Stomach (tissue), 9 donors: ENCODE measurements around the gene NCK2. TPM values are rescaled to one million over a fixed set of nuclear protein-coding genes. Genes with fewer than 3 reads are reported as not detected.

Experiments
- DNase-seq, 2 donors: peaks; one replicate each; pipeline versions ENCODE4 v3.0.0 to v3.0.0-alpha.2; 2013 to 2019
- H3K27ac ChIP-seq, 5 donors: fragments of 200-600 bp in 4 of 5; sonication (generic) in 4 of 5; one replicate each; pipeline ENCODE4 v1.5.1; 2013 to 2019; ENCODE audit warnings: mild to moderate bottlenecking in 1 of 5, moderate library complexity in 1 of 5
- H3K27me3 ChIP-seq, 3 donors: fragments of 200-600 bp; sonication (generic); one replicate each; pipeline ENCODE4 v1.5.1; 2017 to 2019; ENCODE audit warnings: mixed run types in 1 of 3
- H3K36me3 ChIP-seq, 4 donors: fragments of 200-600 bp; sonication (generic); 1 replicate in 3 of 4; 2 replicates in 1 of 4; pipeline ENCODE4 v1.5.1; 2016 to 2019
- H3K4me1 ChIP-seq, 4 donors: fragments of 200-600 bp; sonication (generic); one replicate each; pipeline ENCODE4 v1.5.1; 2016 to 2019
- H3K4me3 ChIP-seq, 4 donors: fragments of 200-600 bp; sonication (generic) in 3 of 4; one replicate each; pipeline ENCODE4 v1.5.1; 2016 to 2019; ENCODE audit warnings: mild to moderate bottlenecking in 1 of 4
- H3K9me3 ChIP-seq, 4 donors: fragments of 200-600 bp; sonication (generic); one replicate each; pipeline ENCODE4 v1.5.1; 2016 to 2019
- CTCF ChIP-seq, 7 experiments: fragments of 450-650 bp in 4 of 7; fragments of 200-600 bp in 3 of 7; sonication (generic) in 3 of 7; IDR thresholded peaks; one replicate each; pipeline ENCODE4 v1.5.1; 2016 to 2019; ENCODE audit warnings: antibody characterized with exemption in 7 of 7, control low read depth in 2 of 7, mild to moderate bottlenecking in 1 of 7
- EP300 ChIP-seq: sonication (generic); formaldehyde crosslinking; IDR thresholded peaks from one replicate; pipeline ENCODE4 v1.6.1; 2017; ENCODE audit warnings: antibody characterized with exemption
- POLR2A ChIP-seq, 4 donors: fragments of 450-650 bp; IDR thresholded peaks; one replicate each; pipeline ENCODE4 v1.6.1; 2016; ENCODE audit warnings: antibody characterized with exemption in 4 of 4, control low read depth in 2 of 4, mild to moderate bottlenecking in 1 of 4, moderate library complexity in 1 of 4
- POLR2AphosphoS5 ChIP-seq, 3 donors: sonication (generic); formaldehyde crosslinking; IDR thresholded peaks; one replicate each; pipeline ENCODE4 v1.6.1; 2016; ENCODE audit warnings: antibody characterized with exemption in 3 of 3
- WGBS, 5 donors: extraction: QIAGEN DNeasy Blood & Tissue Kit in 3 of 5; methylation state at CpG; one replicate each; pipeline versions ENCODE4 v1.1.5 to v1.1.7; 2013 to 2018; 5-methylcytosine and 5-hydroxymethylcytosine counted together
- intact Hi-C: fragments of 100-400 bp; cut with DNase I; formaldehyde crosslinking; loops from one replicate; pipeline ENCODE4 v1.15.1; 2023; ENCODE audit warnings: low total_unique reads
- polyA plus RNA-seq, 3 donors: library from polyadenylated mRNA; stranded (reverse); fragments of 200-250 nt; gene quantifications; one replicate each; pipeline ENCODE4 v1.2.3, GENCODE V29; 2013
- total RNA-seq, 5 donors: library from RNA; depleted of rRNA; stranded (reverse); fragments of >200 nt; gene quantifications; one replicate each; pipeline versions ENCODE4 v1.1.0 to v1.2.3, GENCODE V29; 2014 to 2016
- donor health status: healthy with polysubstance abuse.
- donor health status: Bipolar disorder and iron deficiency.
- donor health status: healthy.

Gene NCK2
- total and polyA plus RNA-seq, 8 donors, result 23.1 to 88.9 (median 42.6) TPM

- intact Hi-C loops, result no loop called here
- Histone ChIP-seq H3K36me3 (peaks cover 0 to 24% (median 17%) of the 10 kb centered on the region in 4 donors), H3K27me3 (no peaks in the 10 kb centered on the region), H3K4me3 (no peak overlapping the region), H3K4me1 (peaks cover 0 to 55% (median 30%) of the 10 kb centered on the region in 4 donors), H3K27ac (no peak overlapping the region), H3K9me3 (no peaks in the 10 kb centered on the region)
- DNase-seq, result no peak
- TF ChIP-seq POLR2A (IDR thresholded peaks at IDR 0.05) (no peak), EP300 (no peak), POLR2AphosphoS5 (IDR thresholded peaks at IDR 0.05) (no peak), CTCF (IDR thresholded peaks at IDR 0.05) (no peak)
- 63 to 80% (median 73%) methylated on average over 8 of the region's 8 CpGs for WGBS, 5 donors
Measured at GRCh38 chr2:105858868-105859693, 114.4 kb downstream of the NCK2 start.

GRCh38 chr2:105859694-105859951, 114.9 kb downstream of the NCK2 start:
- Histone ChIP-seq H3K36me3 (peaks cover 0 to 24% (median 17%) of the 10 kb centered on the region in 4 donors), H3K27ac (no peak overlapping the region)
- TF ChIP-seq EP300, result no peak
- no peak for TF ChIP-seq POLR2AphosphoS5 (IDR thresholded peaks at IDR 0.05)
- no peak for TF ChIP-seq CTCF (IDR thresholded peaks at IDR 0.05)
- no peak for TF ChIP-seq POLR2A (IDR thresholded peaks at IDR 0.05)

GRCh38 chr2:105860567-105860966, 115.9 kb downstream of the NCK2 start:
- no peak overlapping the region for H3K4me3 ChIP-seq
- H3K27ac ChIP-seq, result no peak overlapping the region
- no peaks in the 10 kb centered on the region for H3K27me3 ChIP-seq
- TF ChIP-seq EP300 (no peak), CTCF (IDR thresholded peaks at IDR 0.05) (no peak), POLR2AphosphoS5 (IDR thresholded peaks at IDR 0.05) (no peak), POLR2A (IDR thresholded peaks at IDR 0.05) (no peak)
- H3K36me3 ChIP-seq, result peaks cover 0 to 16% (median 9%) of the 10 kb centered on the region in 4 donors
- no peaks in the 10 kb centered on the region for H3K9me3 ChIP-seq
- 92 to 96% (median 94%) methylated on average over 10 of the region's 10 CpGs for WGBS, 5 donors
- intact Hi-C loops, result no loop called here
- no peak for DNase-seq
- peaks cover 5 to 60% (median 30%) of the 10 kb centered on the region in 4 donors for H3K4me1 ChIP-seq

More at GRCh38 chr2:105859694-105859951, 114.9 kb downstream of the NCK2 start:
- no peaks in the 10 kb centered on the region for H3K9me3 ChIP-seq
- H3K27me3 ChIP-seq, result no peaks in the 10 kb centered on the region
- no peak overlapping the region for H3K4me3 ChIP-seq
- peaks cover 0 to 60% (median 32%) of the 10 kb centered on the region in 4 donors for H3K4me1 ChIP-seq
- no peak for DNase-seq
- 86 to 99% (median 90%) methylated on average over 2 of the region's 2 CpGs for WGBS, 5 donors
- intact Hi-C loops, result no loop called here

GRCh38 chr2:105861200-105861599, 116.5 kb downstream of the NCK2 start:
- H3K4me3 ChIP-seq, result no peak overlapping the region
- peaks cover 0 to 15% (median 4%) of the 10 kb centered on the region in 4 donors for H3K36me3 ChIP-seq
- H3K4me1 ChIP-seq, result peaks cover 5 to 62% (median 33%) of the 10 kb centered on the region in 4 donors
- 64 to 84% (median 73%) methylated on average over 5 to 7 of the region's 7 CpGs for WGBS, 5 donors
- no peak for DNase-seq
- no peak for TF ChIP-seq CTCF (IDR thresholded peaks at IDR 0.05)
- TF ChIP-seq POLR2A (IDR thresholded peaks at IDR 0.05), result no peak
- no peak for TF ChIP-seq POLR2AphosphoS5 (IDR thresholded peaks at IDR 0.05)
- TF ChIP-seq EP300, result no peak
- no peaks in the 10 kb centered on the region for H3K27me3 ChIP-seq
- no peaks in the 10 kb centered on the region for H3K9me3 ChIP-seq
- H3K27ac ChIP-seq, result no peak overlapping the region
- intact Hi-C loops, result no loop called here
